OCI-LY3 (cell line): ENCODE data around the gene SLC5A10.

ENCODE experiments used
- EZH2phosphoT487 ChIP-seq: fragments of 200-600 bp; shearing (Covaris generic); IDR thresholded peaks from 2 replicates; pipeline ENCODE4 v1.6.1; 2018; ENCODE audit warnings: antibody characterized with exemption, mixed run types, low read depth
- TF ChIP-seq, protein P1 (sequence below): fragments of 200-600, 300-600 bp; sonication (generic); IDR thresholded peaks from 2 replicates; pipeline ENCODE4 v1.5.1; 2014; ENCODE audit warnings: antibody characterized with exemption, low read length, low read depth

DNA sequence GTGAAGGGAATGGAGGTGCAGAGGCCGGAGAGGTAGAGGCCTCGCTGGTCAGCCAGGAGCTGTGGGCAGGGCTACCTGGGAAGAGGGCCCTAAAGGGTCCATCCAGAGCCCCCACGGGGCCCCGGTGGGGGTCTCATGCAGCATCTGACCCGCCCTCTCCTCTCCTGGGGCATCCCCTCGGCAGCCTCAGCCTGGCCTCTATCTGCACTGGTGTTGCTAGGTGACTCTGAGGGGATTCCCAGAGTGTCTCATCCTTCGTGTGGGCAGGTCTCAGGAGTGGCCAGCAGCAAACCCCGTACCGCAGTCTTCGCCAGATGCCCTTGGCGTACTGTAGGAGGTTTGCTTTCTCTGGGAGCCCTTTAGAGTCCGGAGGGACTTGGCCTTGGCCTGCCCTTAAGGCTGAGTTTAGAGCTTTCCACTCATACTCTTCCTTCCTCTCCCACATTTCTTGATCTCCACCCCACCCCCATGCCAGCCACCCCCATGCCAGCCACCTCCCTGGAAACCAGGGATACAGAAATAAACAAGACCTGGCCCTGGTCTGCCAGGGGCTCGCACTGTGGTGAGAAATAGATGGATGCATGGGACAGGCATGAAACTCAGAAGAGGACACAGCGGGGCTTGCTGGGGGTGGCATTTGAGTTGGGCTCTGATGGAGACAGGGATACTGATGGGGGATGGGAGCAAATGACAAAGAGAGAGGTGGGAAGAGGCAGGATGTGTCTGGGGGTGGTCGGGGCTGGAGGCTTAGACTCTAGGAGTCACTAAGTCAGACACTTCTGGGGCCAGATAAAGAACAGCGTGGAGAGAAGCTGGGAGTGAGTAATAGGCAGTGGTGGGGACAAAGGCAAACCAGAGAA, 9.9 kb downstream of the SLC5A10 start:
- TF ChIP-seq, protein P1, sequence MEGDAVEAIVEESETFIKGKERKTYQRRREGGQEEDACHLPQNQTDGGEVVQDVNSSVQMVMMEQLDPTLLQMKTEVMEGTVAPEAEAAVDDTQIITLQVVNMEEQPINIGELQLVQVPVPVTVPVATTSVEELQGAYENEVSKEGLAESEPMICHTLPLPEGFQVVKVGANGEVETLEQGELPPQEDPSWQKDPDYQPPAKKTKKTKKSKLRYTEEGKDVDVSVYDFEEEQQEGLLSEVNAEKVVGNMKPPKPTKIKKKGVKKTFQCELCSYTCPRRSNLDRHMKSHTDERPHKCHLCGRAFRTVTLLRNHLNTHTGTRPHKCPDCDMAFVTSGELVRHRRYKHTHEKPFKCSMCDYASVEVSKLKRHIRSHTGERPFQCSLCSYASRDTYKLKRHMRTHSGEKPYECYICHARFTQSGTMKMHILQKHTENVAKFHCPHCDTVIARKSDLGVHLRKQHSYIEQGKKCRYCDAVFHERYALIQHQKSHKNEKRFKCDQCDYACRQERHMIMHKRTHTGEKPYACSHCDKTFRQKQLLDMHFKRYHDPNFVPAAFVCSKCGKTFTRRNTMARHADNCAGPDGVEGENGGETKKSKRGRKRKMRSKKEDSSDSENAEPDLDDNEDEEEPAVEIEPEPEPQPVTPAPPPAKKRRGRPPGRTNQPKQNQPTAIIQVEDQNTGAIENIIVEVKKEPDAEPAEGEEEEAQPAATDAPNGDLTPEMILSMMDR: no peak
- TF ChIP-seq EZH2phosphoT487: no peak
